ENCODE data around the gene SUMO4. TPM values are rescaled to one million over a fixed set of nuclear protein-coding genes. Genes with fewer than 3 reads are reported as not detected.

The SUMO4 gene
- total RNA-seq, 1 donor from 2014 or later = 2.8 TPM

DNA sequence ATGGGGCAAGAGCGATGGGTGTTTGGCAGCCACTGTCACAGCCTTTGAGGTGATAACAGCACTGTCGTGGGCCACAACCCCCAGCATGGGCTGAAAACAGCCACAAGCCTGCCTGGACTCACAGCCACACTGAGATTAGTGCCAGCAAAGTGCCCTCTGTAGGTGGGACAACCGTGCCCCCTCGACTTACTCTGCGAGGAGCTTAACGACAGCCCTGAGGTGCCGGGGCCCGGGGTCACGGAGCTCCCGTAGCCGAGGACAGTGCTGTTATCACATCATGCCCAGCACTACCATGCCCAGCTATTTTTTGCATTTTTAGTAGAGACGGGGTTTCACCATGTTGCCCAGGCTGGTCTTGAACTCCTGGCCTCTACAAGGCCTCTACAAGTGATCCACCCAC, 36.6 kb downstream of the SUMO4 start:
- H3K4me1 Mint-ChIP-seq (ENCODE audit: unreplicated experiment) = peaks cover 27% of the 10 kb centered on the region
- H3K36me3 Mint-ChIP-seq = no peaks in the 10 kb centered on the region
- H3K9me3 Mint-ChIP-seq = no peaks in the 10 kb centered on the region
- TF ChIP-seq, protein P1, sequence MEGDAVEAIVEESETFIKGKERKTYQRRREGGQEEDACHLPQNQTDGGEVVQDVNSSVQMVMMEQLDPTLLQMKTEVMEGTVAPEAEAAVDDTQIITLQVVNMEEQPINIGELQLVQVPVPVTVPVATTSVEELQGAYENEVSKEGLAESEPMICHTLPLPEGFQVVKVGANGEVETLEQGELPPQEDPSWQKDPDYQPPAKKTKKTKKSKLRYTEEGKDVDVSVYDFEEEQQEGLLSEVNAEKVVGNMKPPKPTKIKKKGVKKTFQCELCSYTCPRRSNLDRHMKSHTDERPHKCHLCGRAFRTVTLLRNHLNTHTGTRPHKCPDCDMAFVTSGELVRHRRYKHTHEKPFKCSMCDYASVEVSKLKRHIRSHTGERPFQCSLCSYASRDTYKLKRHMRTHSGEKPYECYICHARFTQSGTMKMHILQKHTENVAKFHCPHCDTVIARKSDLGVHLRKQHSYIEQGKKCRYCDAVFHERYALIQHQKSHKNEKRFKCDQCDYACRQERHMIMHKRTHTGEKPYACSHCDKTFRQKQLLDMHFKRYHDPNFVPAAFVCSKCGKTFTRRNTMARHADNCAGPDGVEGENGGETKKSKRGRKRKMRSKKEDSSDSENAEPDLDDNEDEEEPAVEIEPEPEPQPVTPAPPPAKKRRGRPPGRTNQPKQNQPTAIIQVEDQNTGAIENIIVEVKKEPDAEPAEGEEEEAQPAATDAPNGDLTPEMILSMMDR (conservative IDR thresholded peaks at IDR 0.05) = no peak
- H3K4me3 Mint-ChIP-seq = no peak overlapping the region
- H3K27me3 Mint-ChIP-seq = no peaks in the 10 kb centered on the region
- no peak overlapping the region for H3K27ac Mint-ChIP-seq
- no peak for DNase-seq (ENCODE audit: extremely low spot score, unreplicated experiment)

DNA sequence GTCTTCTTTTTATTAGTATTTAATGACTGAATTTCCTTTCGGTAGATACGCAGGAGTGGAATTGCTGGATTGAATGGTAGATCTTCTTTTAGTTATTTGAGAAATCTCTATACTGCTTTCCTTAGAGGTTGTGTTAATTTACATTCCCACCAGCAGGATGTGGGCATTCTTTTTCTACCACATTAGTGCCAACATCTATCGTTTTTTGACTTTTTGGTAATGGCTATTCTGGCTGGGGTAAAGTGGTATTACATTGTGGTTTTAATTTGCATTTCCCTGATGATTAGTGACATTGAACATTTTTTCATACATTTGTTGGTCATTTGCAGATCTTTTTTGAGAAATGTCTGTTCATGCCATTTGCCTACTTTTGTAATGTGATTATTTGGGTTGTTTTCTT, 37.1 kb downstream of the SUMO4 start:
- H3K27me3 Mint-ChIP-seq = no peaks in the 10 kb centered on the region
- peaks cover 23% of the 10 kb centered on the region for H3K4me1 Mint-ChIP-seq (ENCODE audit: unreplicated experiment)
- H3K9me3 Mint-ChIP-seq = no peaks in the 10 kb centered on the region
- no peaks in the 10 kb centered on the region for H3K36me3 Mint-ChIP-seq
- no peak for DNase-seq (ENCODE audit: extremely low spot score, unreplicated experiment)
- TF ChIP-seq, protein P1 (conservative IDR thresholded peaks at IDR 0.05) = no peak
- H3K27ac Mint-ChIP-seq = no peak overlapping the region
- H3K4me3 Mint-ChIP-seq = no peak overlapping the region

DNA sequence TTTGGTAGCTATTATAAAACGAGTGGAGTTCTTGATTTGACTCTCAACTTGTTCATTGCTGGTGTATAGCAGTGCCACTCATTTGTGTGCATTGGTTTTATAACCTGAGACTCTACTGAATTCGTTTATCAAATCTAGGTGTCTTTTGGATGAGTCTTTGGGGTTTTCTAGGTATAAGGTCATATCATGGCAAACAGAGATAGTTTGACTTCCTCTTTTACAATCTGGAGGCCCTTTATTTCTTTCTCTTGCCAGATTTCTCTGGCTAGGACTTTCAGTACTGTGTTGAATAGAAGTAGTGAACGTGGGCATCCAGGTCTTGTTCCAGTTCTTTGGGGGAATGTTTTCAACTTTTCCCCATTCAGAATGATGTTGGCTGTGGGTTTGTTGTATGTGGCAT, 38.8 kb downstream of the SUMO4 start:
- H3K36me3 Mint-ChIP-seq = no peaks in the 10 kb centered on the region

DNA sequence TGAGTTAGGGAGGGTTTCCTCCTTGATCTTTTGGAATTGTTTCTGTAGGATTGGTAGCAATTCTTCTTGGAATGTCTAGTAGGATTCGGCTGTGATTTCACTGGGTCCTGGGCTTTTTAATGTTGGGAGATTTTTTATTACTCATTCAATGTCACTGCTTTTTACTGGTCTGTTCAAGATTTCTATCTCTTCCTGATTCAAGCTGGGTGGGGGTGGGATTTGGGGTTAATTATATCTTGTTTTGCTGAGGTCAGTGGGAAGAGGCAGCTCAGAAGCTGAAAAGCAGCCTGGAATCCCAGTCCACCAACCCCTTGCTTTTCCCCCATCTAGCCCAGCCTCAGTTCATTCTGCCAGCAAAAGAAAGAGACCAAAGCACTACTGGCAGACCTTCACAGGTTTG, 39.6 kb downstream of the SUMO4 start:
- Mint-ChIP-seq H3K4me3 (no peak overlapping the region), H3K36me3 (no peaks in the 10 kb centered on the region), H3K4me1 (ENCODE audit: unreplicated experiment) (peaks cover 36% of the 10 kb centered on the region), H3K9me3 (no peaks in the 10 kb centered on the region), H3K27ac (no peak overlapping the region), H3K27me3 (no peaks in the 10 kb centered on the region)
- no peak for DNase-seq (ENCODE audit: extremely low spot score, unreplicated experiment)
- TF ChIP-seq, protein P1 (conservative IDR thresholded peaks at IDR 0.05) = no peak

More for the DNA sequence above, 38.8 kb downstream of the SUMO4 start:
- TF ChIP-seq, protein P1 (conservative IDR thresholded peaks at IDR 0.05) = no peak
- Mint-ChIP-seq H3K27me3 (no peaks in the 10 kb centered on the region), H3K4me1 (ENCODE audit: unreplicated experiment) (peaks cover 35% of the 10 kb centered on the region), H3K9me3 (no peaks in the 10 kb centered on the region), H3K4me3 (no peak overlapping the region), H3K27ac (no peak overlapping the region)
- no peak for DNase-seq (ENCODE audit: extremely low spot score, unreplicated experiment)

DNA sequence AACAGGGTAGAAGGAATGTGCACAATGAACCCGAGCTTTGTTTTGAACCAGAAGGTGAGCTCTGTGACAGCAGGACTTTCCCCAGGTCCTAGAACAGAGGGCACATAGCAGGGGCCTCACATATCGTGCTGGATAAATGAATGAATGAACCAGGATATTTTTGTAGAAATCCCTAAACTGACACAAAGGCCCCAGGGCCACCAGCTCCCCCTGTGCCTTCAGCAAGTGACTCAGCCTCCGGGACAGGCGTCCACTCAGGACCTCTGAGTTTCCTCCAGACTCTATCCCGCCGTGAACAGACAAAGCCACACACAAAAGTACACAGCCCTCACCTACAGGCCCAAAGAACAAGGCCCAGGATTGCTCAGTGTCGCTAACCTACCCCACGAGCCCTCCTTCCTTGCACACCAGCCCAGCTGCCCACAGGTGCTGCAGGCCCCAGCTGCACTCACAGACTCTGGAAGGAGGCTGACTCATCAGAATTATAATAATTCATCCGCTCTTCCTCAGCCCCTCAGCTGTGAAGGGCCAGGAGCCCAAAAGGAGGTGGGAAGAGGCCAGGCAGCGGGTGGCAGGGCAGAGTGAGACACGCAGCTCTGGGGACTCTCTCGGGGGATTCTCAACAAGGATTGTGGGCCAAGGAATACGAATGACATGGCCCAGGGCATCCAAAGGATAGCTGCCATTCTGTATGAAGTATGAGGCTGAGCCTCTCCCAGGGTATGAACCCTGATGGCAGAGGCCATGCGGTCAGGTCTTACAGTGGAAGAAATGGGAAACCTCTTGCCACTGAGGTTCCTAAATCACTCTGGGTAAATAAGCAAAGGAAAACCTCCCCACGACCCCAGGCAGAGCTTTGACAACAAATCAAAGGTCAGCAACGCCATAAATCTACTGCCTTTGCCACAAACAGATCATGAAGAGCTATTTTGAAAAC, 40.9 kb downstream of the SUMO4 start:
- Mint-ChIP-seq H3K4me1 (ENCODE audit: unreplicated experiment) (peaks cover 36% of the 10 kb centered on the region), H3K9me3 (no peaks in the 10 kb centered on the region), H3K36me3 (no peaks in the 10 kb centered on the region), H3K4me3 (peak overlapping the region; percentile 59), H3K27me3 (no peaks in the 10 kb centered on the region), H3K27ac (peak overlapping the region; percentile 61)
- TF ChIP-seq, protein P1 (conservative IDR thresholded peaks at IDR 0.05) = no peak
- DNase-seq (ENCODE audit: extremely low spot score, unreplicated experiment) = no peak

All from type B pancreatic cell (in vitro differentiated cells).